Endothelial cell of umbilical vein (primary cell): ENCODE data around the gene LHX3. TPM values are rescaled to one million over a fixed set of nuclear protein-coding genes. Genes with fewer than 3 reads are reported as not detected.

Experiments used
- BruUV-seq: library from RNA; stranded (reverse); fragments of 400-500 nt; replicated peaks from 2 replicates; lab custom pipeline; 2021; lab: Mats Ljungman, UMichigan
- CTCF ChIA-PET: fragments of 300-600, 350-600 bp; sonication (Branson Sonifier 250); formaldehyde crosslinking; loops from one replicate; lab custom pipeline; 2021; ENCODE audit warnings: antibody characterized with exemption, inconsistent platforms; lab: Charles Lee
- POLR2A ChIA-PET: fragments of 300-600, 350-600 bp; sonication (Branson Sonifier 250); formaldehyde crosslinking; loops from one replicate; lab custom pipeline; 2021; ENCODE audit warnings: antibody characterized with exemption, inconsistent platforms; lab: Charles Lee
- DNase-seq: peaks from one replicate; pipeline ENCODE4 v3.0.0-alpha.2; 2011; ENCODE audit warnings: low read depth, low spot score
- FAIRE-seq: peaks from 2 replicates; lab custom pipeline; 2011; peaks lifted over from hg19 to GRCh38; lab: Jason Lieb, UNC
- H2AFZ ChIP-seq: 2 replicates; pipeline ENCODE4 v1.6.0; 2012; ENCODE audit warnings: low read depth, low read length, control low read depth, inconsistent platforms
- H3K27ac ChIP-seq: 2 replicates; pipeline ENCODE4 v1.5.1; 2011; ENCODE audit warnings: low read depth, mild to moderate bottlenecking, control low read depth, low read length, moderate library complexity; ENCODE audit not compliant: insufficient read depth
- H3K27me3 ChIP-seq, 2 experiments: 2 replicates each; pipeline versions ENCODE4 v1.6.0 to v1.6.1; 2011; ENCODE audit warnings: low read length in 2 of 2, mixed read lengths in 1 of 2; ENCODE audit not compliant: control insufficient read depth in 2 of 2, insufficient read depth in 2 of 2
- H3K36me3 ChIP-seq, 2 experiments: 2 replicates in 1 of 2; 3 replicates in 1 of 2; pipeline ENCODE4 v1.5.1; 2011; ENCODE audit warnings: low read length in 2 of 2, mild to moderate bottlenecking in 1 of 2, moderate library complexity in 1 of 2; ENCODE audit not compliant: control insufficient read depth in 2 of 2, insufficient read depth in 2 of 2; ENCODE audit errors: extremely low read depth in 1 of 2
- H3K4me1 ChIP-seq: 3 replicates; pipeline ENCODE4 v1.5.1; 2011; ENCODE audit warnings: mild to moderate bottlenecking, low read length; ENCODE audit not compliant: control insufficient read depth, insufficient read depth; ENCODE audit errors: extremely low read depth
- H3K4me2 ChIP-seq: 2 replicates; pipeline ENCODE4 v1.6.1; 2011; ENCODE audit warnings: low read length, control low read depth, mixed read lengths; ENCODE audit not compliant: insufficient read depth
- H3K4me3 ChIP-seq, 3 experiments: fragments of 200-600 bp in 1 of 3; sonication (generic), shearing (Covaris generic) in 1 of 3; replicated peaks in 1 of 3; 2 replicates each; pipeline ENCODE4 v1.5.1; 2011 to 2016; ENCODE audit warnings: control low read depth in 3 of 3, low read length in 3 of 3, mild to moderate bottlenecking in 2 of 3, inconsistent platforms in 1 of 3, low read depth in 1 of 3, moderate library complexity in 1 of 3; ENCODE audit not compliant: insufficient read depth in 1 of 3
- H3K79me2 ChIP-seq: 2 replicates; pipeline ENCODE4 v1.6.0; 2012; ENCODE audit warnings: low read length, inconsistent platforms; ENCODE audit not compliant: control insufficient read depth, insufficient read depth
- H3K9ac ChIP-seq: replicated peaks from 2 replicates; pipeline ENCODE3; 2011; ENCODE audit warnings: low read length, control low read depth; ENCODE audit not compliant: insufficient read depth; ENCODE audit errors: extremely low read depth
- H3K9me1 ChIP-seq: replicated peaks from 3 replicates; pipeline ENCODE4 v1.6.0; 2011; ENCODE audit warnings: mild to moderate bottlenecking, low read length; ENCODE audit not compliant: control insufficient read depth, insufficient read depth; ENCODE audit errors: extremely low read depth
- H3K9me3 ChIP-seq: replicated peaks from 2 replicates; pipeline ENCODE4 v1.5.1; 2012; ENCODE audit warnings: low read length, inconsistent platforms; ENCODE audit not compliant: control insufficient read depth, insufficient read depth
- H4K20me1 ChIP-seq: replicated peaks from 2 replicates; pipeline ENCODE3; 2011; ENCODE audit warnings: mild to moderate bottlenecking, low read length; ENCODE audit not compliant: control insufficient read depth, insufficient read depth; ENCODE audit errors: extremely low read depth
- CTCF ChIP-seq, 2 donors: IDR thresholded peaks; 1 replicate in 1 of 2; 2 replicates in 1 of 2; pipeline ENCODE4 v1.5.1; 2011; ENCODE audit warnings: low read length in 2 of 2, mild to moderate bottlenecking in 2 of 2, moderate library complexity in 2 of 2, control low read depth in 1 of 2, inconsistent platforms in 1 of 2, low read depth in 1 of 2; ENCODE audit not compliant: insufficient read depth in 1 of 2; ENCODE audit errors: extremely low read depth in 1 of 2
- EZH2 ChIP-seq: IDR thresholded peaks from 2 replicates; pipeline ENCODE4 v1.6.1; 2012; ENCODE audit warnings: borderline replicate concordance, low read depth, mild to moderate bottlenecking, moderate library complexity, low read length, inconsistent platforms; ENCODE audit not compliant: severe bottlenecking
- FOS ChIP-seq: IDR thresholded peaks from 2 replicates; pipeline ENCODE4 v1.6.1; 2011; ENCODE audit warnings: mild to moderate bottlenecking, low read length, moderate library complexity, borderline replicate concordance; ENCODE audit not compliant: insufficient read depth
- GATA2 ChIP-seq: IDR thresholded peaks from 2 replicates; pipeline ENCODE4 v1.7.0; 2011; ENCODE audit warnings: low read depth, mild to moderate bottlenecking, moderate library complexity, mixed read lengths, low read length; ENCODE audit not compliant: insufficient read length, insufficient read depth
- JUN ChIP-seq: IDR thresholded peaks from 2 replicates; pipeline ENCODE4 v1.6.1; 2011; ENCODE audit warnings: borderline replicate concordance, low read depth; ENCODE audit not compliant: insufficient read length, insufficient read depth
- MAX ChIP-seq: IDR thresholded peaks from 2 replicates; pipeline ENCODE4 v1.6.1; 2011; ENCODE audit not compliant: insufficient read depth, insufficient read length
- MYC ChIP-seq: IDR thresholded peaks from one replicate; pipeline ENCODE4 v1.6.1; 2011; ENCODE audit warnings: mild to moderate bottlenecking, low read depth, low read length
- POLR2A ChIP-seq: IDR thresholded peaks from 2 replicates; pipeline ENCODE4 v1.6.1; 2012; ENCODE audit warnings: low read depth, mild to moderate bottlenecking, control low read depth, low read length
- POLR2AphosphoS5 ChIP-seq: IDR thresholded peaks from 2 replicates; pipeline ENCODE4 v1.6.1; 2012; ENCODE audit warnings: low read depth, mild to moderate bottlenecking, control low read depth, low read length, moderate library complexity; ENCODE audit not compliant: insufficient read depth
- dilution Hi-C: fragments of 300-500 bp; cut with MboI; formaldehyde crosslinking; loops from one replicate; pipeline ENCODE4 v1.15.0; 2019; ENCODE audit warnings: low sequenced_read_pairs; ENCODE audit not compliant: extremely low pct_ligation_motif_present
- intact Hi-C: fragments of 100-400 bp; cut with micrococcal nuclease; formaldehyde crosslinking; loops from one replicate; pipeline ENCODE4 v1.10.0; 2022
- polyA plus RNA-seq, 4 experiments: library from polyadenylated mRNA; depleted of rRNA in 3 of 4; stranded (reverse) in 3 of 4; unstranded in 1 of 4; fragments of >200 nt; gene quantifications; 2 replicates each; pipeline versions ENCODE4 v1.2.1 to v1.2.3, GENCODE V29; 2011 to 2012; ENCODE audit warnings: missing spikeins in 1 of 4
- total RNA-seq: library from RNA; stranded (reverse); gene quantifications from 2 replicates; pipeline ENCODE4 v1.2.3, GENCODE V29; 2021

LHX3 gene
- total and polyA plus RNA-seq, 2 donors (not counting 3 experiments of a cell fraction or from before 2014, with no cell fraction given) = not detected

- H3K4me2 ChIP-seq = no peak overlapping the region
- no peaks in the 10 kb centered on the region for H3K79me2 ChIP-seq
- H3K9me3 ChIP-seq = no peaks in the 10 kb centered on the region
- dilution Hi-C loops (no loop called here), intact Hi-C loops (no loop called here)
- no peak for DNase-seq
- H3K9ac ChIP-seq = no peak overlapping the region
- no peaks in the 10 kb centered on the region for H3K4me1 ChIP-seq
- POLR2A ChIA-PET = no interaction called here
- BruUV-seq = no TSS peak
- H2AFZ ChIP-seq = no peak overlapping the region
- H3K4me3 ChIP-seq = no peak overlapping the region
- H3K27ac ChIP-seq = no peak overlapping the region
- H3K27me3 ChIP-seq = peaks cover 21 to 34% of the 10 kb centered on the region in 2 experiments
- CTCF ChIA-PET = no interaction called here
- no peaks in the 10 kb centered on the region for H3K36me3 ChIP-seq
- no peaks in the 10 kb centered on the region for H3K9me1 ChIP-seq
- FAIRE-seq = no peak
- TF ChIP-seq POLR2AphosphoS5 = no peak
- TF ChIP-seq MAX = no peak
- TF ChIP-seq FOS = no peak
- TF ChIP-seq POLR2A = no peak
- TF ChIP-seq CTCF (IDR thresholded peaks at IDR 0.05; ENCODE audit: extremely low read depth in 1 of 2, insufficient read depth in 1 of 2, low read depth in 1 of 2, low read length in 2 of 2) = no peak
- no peak for TF ChIP-seq MYC
- no peak for TF ChIP-seq GATA2
- no peak for TF ChIP-seq EZH2
- TF ChIP-seq JUN = no peak
- H4K20me1 ChIP-seq = no peaks in the 10 kb centered on the region
Observed at GRCh38 chr9:136187683-136188586, 17.0 kb downstream of the LHX3 start.
